Inferior parietal cortex (tissue), 1 donor: ENCODE measurements around the gene GNA15.
"Not testable (repeated sequence)": the region's sequence is repeated elsewhere in the genome, so short reads cannot be mapped to it uniquely, and the experiment has no call there.

ENCODE experiments used
- DNase-seq: peaks from one replicate; pipeline ENCODE4 v3.0.0-alpha.2; 2016; ENCODE audit errors: extremely low spot score

Gene GNA15, protein sequence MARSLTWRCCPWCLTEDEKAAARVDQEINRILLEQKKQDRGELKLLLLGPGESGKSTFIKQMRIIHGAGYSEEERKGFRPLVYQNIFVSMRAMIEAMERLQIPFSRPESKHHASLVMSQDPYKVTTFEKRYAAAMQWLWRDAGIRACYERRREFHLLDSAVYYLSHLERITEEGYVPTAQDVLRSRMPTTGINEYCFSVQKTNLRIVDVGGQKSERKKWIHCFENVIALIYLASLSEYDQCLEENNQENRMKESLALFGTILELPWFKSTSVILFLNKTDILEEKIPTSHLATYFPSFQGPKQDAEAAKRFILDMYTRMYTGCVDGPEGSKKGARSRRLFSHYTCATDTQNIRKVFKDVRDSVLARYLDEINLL

GRCh38 chr19:3135961-3136683 lies at the start of gene GNA15:
Gene GNA15, plus strand, starts transcription at chr19:3136033. Its CDS starts 418 bp downstream, at chr19:3136451.
- DNase-seq: no peak

DNA sequence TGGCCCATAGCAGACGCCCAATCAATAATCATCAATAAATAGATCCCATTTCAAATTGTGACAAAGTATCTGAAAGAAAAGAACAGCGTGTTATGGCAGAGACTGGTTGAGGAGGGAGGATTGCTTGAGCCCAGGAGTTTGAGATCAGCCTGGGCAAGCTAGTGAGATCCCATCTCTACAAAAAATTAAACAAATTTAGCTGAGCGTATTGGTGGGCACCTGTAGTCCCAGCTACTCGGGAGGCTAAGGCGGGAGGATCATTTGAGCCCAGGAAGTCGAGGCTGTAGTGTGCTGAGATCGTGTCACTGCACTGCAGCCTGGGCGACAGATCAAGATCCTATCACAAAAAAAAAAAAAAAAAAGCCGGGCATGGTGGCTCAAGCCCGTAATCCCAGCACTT lies 48.1 kb upstream of the GNA15 start:
- DNase-seq: no peak

- DNase-seq: not testable (repeated sequence)
Measured at GRCh38 chr19:3089299-3089855, 46.5 kb upstream of the GNA15 start.

DNA sequence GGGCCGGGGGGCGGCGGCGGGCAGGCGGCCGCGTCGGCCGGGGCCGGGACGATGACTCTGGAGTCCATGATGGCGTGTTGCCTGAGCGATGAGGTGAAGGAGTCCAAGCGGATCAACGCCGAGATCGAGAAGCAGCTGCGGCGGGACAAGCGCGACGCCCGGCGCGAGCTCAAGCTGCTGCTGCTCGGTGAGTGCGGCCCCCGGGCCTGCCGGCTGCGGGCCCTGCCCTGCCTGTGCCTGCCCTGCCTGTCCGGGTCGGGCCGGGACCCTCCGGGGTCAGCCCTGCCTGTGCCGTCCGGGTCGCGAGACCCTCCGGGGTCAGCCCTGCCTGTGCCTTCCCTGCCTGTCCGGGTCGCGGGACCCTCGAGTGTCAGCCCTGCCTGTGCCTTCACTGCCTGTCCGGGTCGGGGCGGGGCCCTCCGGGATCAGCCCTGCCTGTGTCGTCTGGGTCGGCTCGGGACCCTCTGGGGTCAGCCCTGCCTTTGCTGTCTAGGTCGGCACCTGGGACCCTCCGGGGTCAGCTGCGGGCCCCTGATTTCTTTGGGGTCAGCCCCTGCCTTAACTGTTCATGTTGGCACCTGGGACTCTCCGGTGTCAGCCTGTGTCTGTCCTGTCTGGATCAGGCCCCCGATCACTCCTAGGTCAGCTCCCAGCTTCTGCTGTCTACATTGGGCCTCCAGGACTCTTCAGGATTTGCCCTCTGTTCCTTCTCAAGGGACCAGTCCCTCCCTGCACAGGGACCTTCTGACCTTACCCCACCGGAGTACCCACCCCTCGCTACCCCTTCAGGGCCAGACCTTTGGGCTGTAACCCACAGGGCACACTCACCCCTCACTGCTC lies 41.0 kb upstream of the GNA15 start:
- DNase-seq: no peak

DNA sequence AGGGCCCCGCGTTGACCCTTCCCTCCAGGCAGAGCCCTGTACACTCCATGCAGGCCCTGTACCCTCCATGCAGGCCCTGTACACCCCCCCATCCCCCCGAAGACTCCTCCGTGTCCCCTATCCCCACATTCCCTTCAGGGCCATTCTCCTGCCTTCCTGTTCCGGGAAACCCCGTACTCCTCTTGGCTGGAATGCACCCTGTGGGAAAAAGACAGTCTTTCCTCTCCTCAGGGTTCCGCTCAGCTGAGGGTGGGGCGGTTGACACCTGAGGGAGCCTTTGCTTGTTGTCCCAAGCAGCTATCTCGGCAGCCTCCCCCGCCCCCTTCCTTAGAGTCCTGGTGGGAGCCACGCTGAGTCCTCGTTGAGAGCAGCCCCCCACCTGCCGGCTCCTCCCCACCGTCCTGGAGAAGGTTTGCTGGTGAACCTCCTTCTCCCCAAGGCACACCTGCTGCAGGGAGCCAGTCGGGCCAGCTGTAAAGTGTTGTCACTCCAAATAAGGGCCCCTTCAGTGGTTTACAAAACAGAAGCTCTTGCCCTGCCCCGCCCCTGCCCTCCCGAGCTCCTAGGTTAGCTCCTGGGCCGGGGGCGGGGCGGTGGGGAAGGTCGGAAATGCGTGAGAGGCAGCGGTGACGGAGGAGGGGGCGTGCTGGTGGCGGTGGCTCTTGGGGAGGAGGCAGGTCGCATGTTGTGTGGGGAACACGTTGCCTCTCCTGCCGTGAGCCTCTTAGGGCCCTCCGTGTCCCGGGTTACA lies 40.2 kb upstream of the GNA15 start:
- no peak for DNase-seq

DNA sequence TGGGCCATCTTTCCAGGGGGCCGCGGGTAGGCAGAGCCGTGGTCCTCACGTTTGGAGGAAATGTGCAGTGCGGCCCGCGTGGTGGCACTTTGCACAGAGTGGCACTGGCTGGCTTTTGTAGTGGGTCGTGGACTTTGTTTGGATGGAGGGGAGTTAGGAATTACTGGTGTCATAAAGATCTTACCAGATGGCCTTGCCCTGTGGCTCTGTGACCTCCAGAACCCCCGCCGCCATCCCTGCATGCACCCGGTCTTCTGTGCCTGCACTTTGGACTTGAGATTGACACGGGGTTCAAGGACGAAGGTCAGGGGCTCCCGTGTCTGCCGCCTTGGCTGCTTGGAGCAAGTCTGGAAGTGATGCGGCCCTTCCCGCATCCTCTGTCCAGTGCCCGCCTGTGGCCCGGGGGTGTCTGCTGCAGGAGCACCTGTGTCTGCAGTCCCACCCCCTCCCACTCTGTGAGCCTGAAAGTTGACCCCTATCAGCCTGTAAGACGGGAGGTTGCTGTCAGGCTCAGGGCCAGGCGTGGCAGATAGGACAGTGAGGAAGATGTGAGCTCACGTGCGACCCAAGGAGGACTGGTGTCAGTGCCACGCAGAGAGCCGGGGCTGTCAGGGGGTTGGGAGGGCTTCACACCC lies 39.4 kb upstream of the GNA15 start:
- DNase-seq: no peak

DNA sequence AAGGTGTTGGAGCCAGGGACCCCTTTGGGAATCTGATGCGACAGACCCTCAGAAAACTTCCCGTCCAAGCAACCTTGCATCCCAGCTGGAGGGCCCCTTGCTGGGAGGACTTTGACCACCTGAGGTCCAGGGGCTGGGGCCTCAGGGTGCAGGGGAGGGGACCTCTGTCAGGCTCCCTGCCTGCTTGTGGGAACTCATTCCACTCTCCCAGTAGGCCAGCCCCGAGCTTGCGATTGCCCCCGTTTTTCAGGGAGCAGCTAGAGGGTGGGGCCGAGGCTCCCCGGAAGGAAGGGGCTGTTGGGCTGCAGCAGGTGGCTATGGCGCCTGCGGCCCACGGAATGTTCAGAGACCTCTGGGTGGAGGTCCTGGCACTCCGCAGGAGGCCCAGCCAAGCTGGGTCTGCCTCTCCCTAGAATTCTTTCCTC lies 38.9 kb upstream of the GNA15 start:
- DNase-seq: no peak

DNA sequence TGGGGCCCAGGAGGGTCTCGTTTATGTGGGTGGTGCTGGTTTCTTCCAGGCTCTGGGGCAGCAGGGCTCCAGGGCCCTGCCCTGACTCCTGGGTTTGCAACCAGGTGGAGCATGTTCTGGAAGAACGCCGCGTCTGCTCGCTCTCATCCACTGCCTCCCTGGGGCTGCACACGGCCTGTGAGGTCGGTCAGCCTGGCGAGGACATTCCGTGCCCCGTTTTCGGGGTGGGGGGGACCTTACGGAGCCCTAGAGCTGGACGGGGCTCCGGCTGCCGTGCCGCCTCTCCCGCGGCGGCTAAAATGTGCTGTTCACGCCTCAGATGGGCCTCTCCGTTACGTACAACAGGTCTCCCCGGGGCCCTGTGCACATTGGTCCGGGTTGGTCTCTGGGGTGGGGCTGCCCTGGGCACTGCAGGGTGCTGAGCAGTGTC lies 38.4 kb upstream of the GNA15 start:
- DNase-seq: no peak

DNA sequence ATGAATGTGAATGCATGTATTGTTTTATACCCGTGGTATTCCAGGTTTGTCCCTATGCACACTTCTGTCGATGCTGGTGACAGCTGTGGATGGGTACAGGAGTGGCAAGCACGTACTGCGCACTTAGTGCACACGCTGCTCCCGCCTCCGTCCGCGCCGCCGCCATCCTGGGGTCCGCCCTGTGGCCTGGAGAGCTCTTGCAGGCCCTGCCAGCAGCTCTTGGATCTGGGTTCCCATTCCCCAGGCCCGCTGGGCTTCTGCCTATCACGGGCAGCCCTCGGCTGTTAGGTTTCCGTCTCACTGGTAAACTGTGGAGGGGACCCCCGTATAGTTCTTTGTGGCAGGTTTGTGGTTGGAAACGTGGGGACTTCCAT lies 37.7 kb upstream of the GNA15 start:
- DNase-seq: no peak

GRCh38 chr19:3098515-3099346 lies 37.1 kb upstream of the GNA15 start:
- no peak for DNase-seq

DNA sequence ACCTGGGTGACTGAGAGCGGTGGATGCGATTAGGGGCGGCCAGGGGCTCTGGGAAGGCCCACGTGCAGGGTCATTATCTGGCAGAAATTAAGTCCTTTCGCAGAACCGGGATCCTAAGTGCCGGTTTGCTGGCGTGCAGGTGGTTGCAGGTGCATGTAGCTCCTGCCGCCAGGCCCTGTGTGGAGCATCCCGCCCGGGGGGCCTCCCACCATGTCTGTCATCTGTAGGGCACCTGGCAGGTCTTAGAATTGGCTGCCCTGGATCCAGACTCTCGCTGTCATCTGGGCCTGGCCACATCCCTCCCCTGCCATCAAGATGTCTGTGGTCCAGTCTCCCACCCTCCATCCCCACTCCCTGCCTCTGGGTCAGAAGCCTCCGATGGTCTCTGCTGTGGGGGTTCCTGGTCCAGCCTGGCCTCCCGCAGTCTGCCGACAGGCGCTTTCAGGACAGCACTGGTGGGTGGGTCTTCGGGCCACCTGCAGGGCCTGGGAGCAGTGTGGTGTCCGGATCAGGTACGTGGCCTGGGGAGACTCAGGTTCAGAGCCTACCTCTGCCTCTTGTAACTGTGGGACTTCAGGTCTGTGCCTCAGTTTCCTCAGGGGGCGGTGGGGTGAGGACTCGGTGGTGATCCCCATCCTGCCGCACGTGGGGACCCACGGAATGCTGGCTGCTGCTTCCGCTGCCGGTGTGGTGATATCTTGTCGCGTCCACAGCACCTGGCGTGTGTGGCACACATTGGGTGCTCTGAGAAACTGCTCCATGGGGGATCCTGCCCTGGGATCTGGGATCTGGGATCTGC lies 36.3 kb upstream of the GNA15 start:
- no peak for DNase-seq

GRCh38 chr19:3100331-3100730 lies 35.5 kb upstream of the GNA15 start:
- no peak for DNase-seq

- no peak for DNase-seq
Measured at GRCh38 chr19:3100747-3101730, 34.8 kb upstream of the GNA15 start.

DNA sequence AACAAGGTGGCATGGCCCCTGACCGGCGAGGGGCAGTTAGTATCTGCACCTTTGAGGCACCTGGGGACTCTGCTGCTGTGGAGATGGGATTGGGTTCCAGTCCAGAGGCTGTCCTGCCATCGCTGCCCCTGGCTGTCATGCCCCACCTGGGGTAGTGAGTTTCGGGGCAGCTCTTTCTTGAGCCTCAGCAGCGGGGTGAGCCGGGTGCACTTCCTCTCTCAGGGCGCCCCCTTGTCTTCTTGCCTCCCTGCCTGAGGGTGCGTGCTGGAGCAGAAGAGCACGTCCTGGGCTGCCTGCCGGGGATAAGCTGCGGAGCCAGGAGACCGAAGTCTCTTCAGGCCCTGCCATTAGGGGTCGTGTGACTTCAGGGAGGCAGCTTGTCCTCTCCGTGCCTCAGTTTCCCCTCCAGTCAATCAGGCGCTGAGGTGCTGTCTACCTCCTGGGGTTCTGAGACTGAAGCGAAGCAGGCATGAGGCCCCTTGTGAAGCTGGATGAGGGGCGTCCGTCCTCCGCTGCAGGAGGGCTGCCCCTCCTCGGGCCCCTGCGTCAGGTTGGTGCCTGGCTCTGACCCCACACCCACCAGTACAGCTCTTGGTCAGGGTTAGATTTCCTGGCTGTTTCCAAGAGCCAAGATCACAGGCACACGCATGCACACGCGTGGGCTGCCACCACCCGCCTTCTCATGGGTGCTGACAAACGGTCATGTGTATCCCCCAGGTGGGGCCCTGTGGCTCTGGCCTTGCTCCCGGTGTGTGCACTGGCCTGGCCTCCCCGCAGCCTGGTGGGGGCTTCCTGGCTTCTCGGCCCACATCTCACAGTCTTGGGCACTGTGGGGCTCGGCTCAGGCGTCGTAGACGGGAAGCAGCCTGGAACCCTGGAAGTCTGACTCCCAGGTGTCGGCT lies 33.3 kb upstream of the GNA15 start:
- no peak for DNase-seq

DNA sequence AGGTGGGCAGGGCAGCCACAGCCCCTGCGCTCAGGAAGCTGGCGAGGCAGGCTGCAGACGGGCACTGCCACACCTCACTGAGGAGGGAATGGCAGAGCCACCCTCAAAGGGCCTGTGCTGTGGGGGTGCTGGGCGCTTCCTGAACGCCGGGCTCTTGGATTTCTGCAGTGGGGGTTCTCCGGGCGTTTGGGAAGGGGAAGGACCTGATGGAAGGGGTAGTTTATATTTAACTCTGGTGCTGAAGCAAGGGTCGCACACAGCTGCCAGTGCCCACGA lies 31.2 kb upstream of the GNA15 start:
- no peak for DNase-seq

DNA sequence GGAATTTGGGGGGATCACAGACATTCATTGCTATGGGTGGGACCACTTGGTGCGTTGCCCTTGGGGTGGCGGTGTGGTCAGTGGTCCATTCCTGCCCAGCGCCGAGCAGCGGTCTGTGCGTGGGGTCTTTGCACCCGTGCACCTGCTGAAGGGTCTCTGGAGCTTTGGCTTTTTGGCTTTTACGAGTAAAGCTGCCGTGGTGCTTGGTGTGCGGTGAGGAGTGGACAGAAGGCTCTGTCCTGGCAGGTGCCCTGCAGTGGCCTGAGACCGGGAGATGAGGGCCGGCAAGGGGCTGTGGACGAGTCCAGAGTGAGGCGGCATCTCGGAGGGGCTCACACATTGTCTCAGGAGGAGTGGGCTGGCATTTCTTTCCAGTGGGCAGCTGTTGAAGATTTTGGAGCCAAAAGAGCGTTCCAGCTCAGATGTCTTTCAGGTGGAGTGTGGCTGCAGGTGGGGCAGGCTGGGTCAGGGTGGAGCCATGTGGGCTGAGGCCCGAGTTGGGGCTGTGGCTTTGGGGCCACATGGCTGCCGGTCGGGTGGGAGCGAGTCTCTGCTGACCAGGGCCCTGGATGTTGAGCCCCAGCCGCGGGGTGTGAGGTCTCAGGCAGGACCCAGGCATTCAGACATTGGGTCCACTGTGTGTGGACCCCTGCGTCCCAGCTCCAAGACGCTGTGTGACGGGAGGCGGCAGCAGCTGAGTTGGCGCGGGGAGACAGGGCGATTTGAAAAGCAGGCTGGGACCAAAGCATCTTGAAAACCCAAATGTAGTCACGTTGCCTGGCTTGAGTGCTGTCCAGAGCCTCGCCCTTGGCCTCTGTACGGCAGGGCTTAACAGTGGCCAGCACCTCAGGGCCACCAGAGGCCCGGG lies 30.0 kb upstream of the GNA15 start:
- no peak for DNase-seq
